CD14-positive monocyte (primary cell): ENCODE results near the gene PKD1L1. TPM values are rescaled to one million over a fixed set of nuclear protein-coding genes. Genes with fewer than 3 reads are reported as not detected.

Source experiments
- DNase-seq, 3 donors: peaks; one replicate each; pipeline ENCODE4 v3.0.0-alpha.2; 2011 to 2022
- H2AFZ ChIP-seq: 2 replicates; pipeline ENCODE4 v1.6.0; 2012; ENCODE audit warnings: mild to moderate bottlenecking, low read depth, low read length, inconsistent platforms; ENCODE audit not compliant: insufficient read depth, poor library complexity, severe bottlenecking
- H3K27ac ChIP-seq, 2 donors: 1 replicate in 1 of 2; 2 replicates in 1 of 2; pipeline ENCODE4 v1.5.1; 2012 to 2013; ENCODE audit warnings: low read length in 2 of 2, control low read depth in 1 of 2, inconsistent platforms in 1 of 2, low read depth in 1 of 2, mild to moderate bottlenecking in 1 of 2
- H3K27me3 ChIP-seq, 2 donors: one replicate each; pipeline versions ENCODE4 v1.6.0 to v1.6.1; 2011 to 2013; ENCODE audit warnings: low read length in 2 of 2; ENCODE audit not compliant: control insufficient read depth in 2 of 2, insufficient read depth in 2 of 2
- H3K36me3 ChIP-seq, 2 donors: replicated peaks in 1 of 2; 1 replicate in 1 of 2; 2 replicates in 1 of 2; pipeline versions ENCODE4 v1.5.1 to v1.6.1; 2012 to 2013; ENCODE audit warnings: low read length in 2 of 2, control low read depth in 1 of 2, inconsistent platforms in 1 of 2, mild to moderate bottlenecking in 1 of 2; ENCODE audit not compliant: insufficient read depth in 2 of 2, control insufficient read depth in 1 of 2
- H3K4me1 ChIP-seq, 2 donors: 1 replicate in 1 of 2; 2 replicates in 1 of 2; pipeline versions ENCODE4 v1.5.1 to v1.6.1; 2012 to 2013; ENCODE audit warnings: low read length in 2 of 2, control low read depth in 1 of 2, inconsistent platforms in 1 of 2, mild to moderate bottlenecking in 1 of 2, moderate library complexity in 1 of 2; ENCODE audit not compliant: insufficient read depth in 2 of 2, control insufficient read depth in 1 of 2
- H3K4me2 ChIP-seq: replicated peaks from 2 replicates; pipeline ENCODE3; 2012; ENCODE audit warnings: low read length, moderate library complexity, mild to moderate bottlenecking; ENCODE audit not compliant: poor library complexity, severe bottlenecking; ENCODE audit errors: extremely low read depth
- H3K4me3 ChIP-seq, 3 experiments: fragments of 200-600 bp in 1 of 3; sonication (generic) in 1 of 3; replicated peaks in 1 of 3; 1 replicate in 2 of 3; 2 replicates in 1 of 3; pipeline ENCODE4 v1.5.1; 2011 to 2013; ENCODE audit warnings: low read length in 3 of 3, mild to moderate bottlenecking in 3 of 3, control low read depth in 2 of 3, low read depth in 2 of 3, inconsistent platforms in 1 of 3, moderate library complexity in 1 of 3
- H3K79me2 ChIP-seq: 2 replicates; pipeline ENCODE4 v1.6.0; 2012; ENCODE audit warnings: mild to moderate bottlenecking, control low read depth, inconsistent platforms, low read length, moderate library complexity; ENCODE audit not compliant: insufficient read depth
- H3K9ac ChIP-seq: 2 replicates; pipeline ENCODE4 v1.6.0; 2017; ENCODE audit warnings: low read length, mild to moderate bottlenecking; ENCODE audit not compliant: insufficient read depth, poor library complexity, severe bottlenecking
- H3K9me3 ChIP-seq, 2 donors: replicated peaks in 1 of 2; 1 replicate in 1 of 2; 2 replicates in 1 of 2; pipeline versions ENCODE4 v1.5.1 to v1.6.1; 2012 to 2013; ENCODE audit warnings: low read length in 2 of 2, control low read depth in 1 of 2; ENCODE audit not compliant: control insufficient read depth in 1 of 2, insufficient read depth in 1 of 2
- H4K20me1 ChIP-seq: 2 replicates; pipeline ENCODE4 v1.6.0; 2012; ENCODE audit warnings: mild to moderate bottlenecking, low read length, control low read depth, moderate library complexity; ENCODE audit not compliant: insufficient read depth
- H3K27ac Mint-ChIP-seq, 7 donors: one replicate each; pipeline ENCODE4 v1.8.0; 2020; ENCODE audit warnings: mild to moderate bottlenecking in 7 of 7, mixed read lengths in 7 of 7, moderate library complexity in 6 of 7, inconsistent platforms in 2 of 7
- H3K27me3 Mint-ChIP-seq, 3 donors: one replicate each; pipeline ENCODE4 v1.8.0; 2021 to 2022; ENCODE audit warnings: low read depth in 3 of 3, mild to moderate bottlenecking in 3 of 3, mixed read lengths in 3 of 3, moderate library complexity in 3 of 3, inconsistent platforms in 1 of 3
- H3K36me3 Mint-ChIP-seq, 2 donors: one replicate each; pipeline ENCODE4 v1.8.0; 2020; ENCODE audit warnings: mixed read lengths in 2 of 2, inconsistent platforms in 1 of 2, mild to moderate bottlenecking in 1 of 2
- H3K4me1 Mint-ChIP-seq: one replicate; pipeline ENCODE4 v1.8.0; 2020; ENCODE audit warnings: mild to moderate bottlenecking, mixed read lengths
- H3K4me3 Mint-ChIP-seq, 2 donors: one replicate each; pipeline ENCODE4 v1.8.0; 2020; ENCODE audit warnings: mild to moderate bottlenecking in 2 of 2, mixed read lengths in 2 of 2, moderate library complexity in 1 of 2
- H3K9me3 Mint-ChIP-seq, 7 donors: one replicate each; pipeline ENCODE4 v1.8.0; 2020 to 2022; ENCODE audit warnings: mixed read lengths in 7 of 7, mild to moderate bottlenecking in 6 of 7, moderate library complexity in 6 of 7, inconsistent platforms in 2 of 7
- WGBS: methylation state at CpG from one replicate; pipeline ENCODE4 v1.1.5; 2013; ENCODE audit warnings: missing lambda C conversion rate; ENCODE audit not compliant: insufficient coverage; 5-methylcytosine and 5-hydroxymethylcytosine counted together
- intact Hi-C, 2 donors: fragments of 100-400 bp; cut with micrococcal nuclease; formaldehyde crosslinking; loops; one replicate each; pipeline versions ENCODE4 v1.15.0 to v1.15.1; 2023
- polyA plus RNA-seq, 3 donors: library from polyadenylated mRNA; depleted of rRNA in 1 of 3; unstranded in 2 of 3; stranded (reverse) in 1 of 3; fragments of 300-500 nt in 2 of 3; fragments of >200 nt in 1 of 3; fragmentation: Illumina TruSeq in 2 of 3; gene quantifications; 1 replicate in 2 of 3; 2 replicates in 1 of 3; pipeline ENCODE4 v1.2.3, GENCODE V29; 2012 to 2021
- TF ChIP-seq, protein P1 (sequence below): fragments of 200-600 bp; IDR thresholded peaks from one replicate; pipeline ENCODE4 v1.8.0; 2022; ENCODE audit warnings: antibody characterized with exemption, mild to moderate bottlenecking

Gene PKD1L1
- polyA plus RNA-seq, 3 donors: 0.19 TPM; not detected in 2

DNA sequence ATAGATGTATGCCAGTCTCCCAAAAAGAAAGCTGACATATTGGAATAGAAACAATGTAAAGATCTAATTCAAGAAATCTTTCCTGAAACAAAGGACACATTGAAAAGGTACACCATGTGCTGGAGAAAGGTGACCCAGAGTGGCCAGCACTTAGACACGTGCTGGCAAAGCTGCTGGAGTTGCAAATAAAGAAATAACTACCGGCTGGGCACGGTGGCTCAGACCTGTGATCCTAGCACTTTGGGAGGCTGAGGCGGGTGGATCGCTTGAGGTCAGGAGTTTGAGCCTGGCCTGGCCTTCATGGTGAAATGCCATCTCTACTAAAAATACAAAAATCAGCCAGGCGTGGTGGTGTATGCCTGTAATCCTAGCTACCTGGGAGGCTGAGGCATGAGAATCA lies 35.9 kb downstream of the PKD1L1 start:
- no peaks in the 10 kb centered on the region for H3K4me1 Mint-ChIP-seq
- TF ChIP-seq, protein P1, sequence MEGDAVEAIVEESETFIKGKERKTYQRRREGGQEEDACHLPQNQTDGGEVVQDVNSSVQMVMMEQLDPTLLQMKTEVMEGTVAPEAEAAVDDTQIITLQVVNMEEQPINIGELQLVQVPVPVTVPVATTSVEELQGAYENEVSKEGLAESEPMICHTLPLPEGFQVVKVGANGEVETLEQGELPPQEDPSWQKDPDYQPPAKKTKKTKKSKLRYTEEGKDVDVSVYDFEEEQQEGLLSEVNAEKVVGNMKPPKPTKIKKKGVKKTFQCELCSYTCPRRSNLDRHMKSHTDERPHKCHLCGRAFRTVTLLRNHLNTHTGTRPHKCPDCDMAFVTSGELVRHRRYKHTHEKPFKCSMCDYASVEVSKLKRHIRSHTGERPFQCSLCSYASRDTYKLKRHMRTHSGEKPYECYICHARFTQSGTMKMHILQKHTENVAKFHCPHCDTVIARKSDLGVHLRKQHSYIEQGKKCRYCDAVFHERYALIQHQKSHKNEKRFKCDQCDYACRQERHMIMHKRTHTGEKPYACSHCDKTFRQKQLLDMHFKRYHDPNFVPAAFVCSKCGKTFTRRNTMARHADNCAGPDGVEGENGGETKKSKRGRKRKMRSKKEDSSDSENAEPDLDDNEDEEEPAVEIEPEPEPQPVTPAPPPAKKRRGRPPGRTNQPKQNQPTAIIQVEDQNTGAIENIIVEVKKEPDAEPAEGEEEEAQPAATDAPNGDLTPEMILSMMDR: no peak
- no peak overlapping the region for H3K9ac ChIP-seq
- 93% methylated on average over 6 of the region's 6 CpGs for WGBS
- no peak overlapping the region for H3K27ac ChIP-seq
- no peaks in the 10 kb centered on the region for H3K9me3 ChIP-seq
- H3K9me3 Mint-ChIP-seq: peaks cover 0 to 9% (median 3%) of the 10 kb centered on the region in 7 donors
- no peak overlapping the region for H3K4me3 Mint-ChIP-seq
- H2AFZ ChIP-seq: no peak overlapping the region
- intact Hi-C loops: no loop called here
- no peaks in the 10 kb centered on the region for H3K36me3 Mint-ChIP-seq
- no peaks in the 10 kb centered on the region for H3K4me1 ChIP-seq
- DNase-seq: no peak
- H3K79me2 ChIP-seq: no peaks in the 10 kb centered on the region
- peaks cover 8 to 14% (median 10%) of the 10 kb centered on the region in 3 donors for H3K27me3 Mint-ChIP-seq
- H3K27ac Mint-ChIP-seq: no peak overlapping the region
- no peaks in the 10 kb centered on the region for H3K36me3 ChIP-seq
- no peaks in the 10 kb centered on the region for H3K27me3 ChIP-seq
- H3K4me3 ChIP-seq: no peak overlapping the region
- no peak overlapping the region for H3K4me2 ChIP-seq
- H4K20me1 ChIP-seq: no peaks in the 10 kb centered on the region

DNA sequence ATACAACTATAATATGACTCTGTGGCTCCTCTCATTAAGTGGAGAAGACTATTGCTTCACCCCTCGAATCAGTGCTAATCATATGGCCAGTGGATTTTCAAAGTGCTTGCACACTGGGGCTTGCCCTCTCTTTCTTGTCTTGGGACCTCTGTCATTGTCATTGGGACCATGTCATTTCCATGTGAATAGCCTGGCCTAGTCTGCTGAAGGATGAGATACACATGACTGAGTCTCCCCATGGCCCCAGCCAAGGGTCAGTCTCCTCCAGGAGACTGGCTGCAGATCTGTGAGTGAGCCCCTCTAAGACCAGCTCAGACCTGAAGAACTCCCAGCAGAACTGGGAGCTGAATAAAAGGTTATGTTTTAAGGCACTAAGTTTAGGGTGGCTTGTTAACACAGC lies 39.5 kb downstream of the PKD1L1 start:
- Histone ChIP-seq H3K79me2 (no peaks in the 10 kb centered on the region), H3K4me1 (no peaks in the 10 kb centered on the region), H2AFZ (no peak overlapping the region), H4K20me1 (no peaks in the 10 kb centered on the region), H3K27me3 (no peaks in the 10 kb centered on the region), H3K27ac (no peak overlapping the region), H3K9ac (no peak overlapping the region), H3K4me2 (no peak overlapping the region), H3K4me3 (no peak overlapping the region), H3K36me3 (no peaks in the 10 kb centered on the region), H3K9me3 (no peaks in the 10 kb centered on the region)
- no peak for DNase-seq
- peak overlapping the region in 1 of 7 donors; percentile 32 for H3K27ac Mint-ChIP-seq
- peaks cover 3 to 6% (median 3%) of the 10 kb centered on the region in 3 donors for H3K27me3 Mint-ChIP-seq
- intact Hi-C loops: no loop called here
- peaks cover 0 to 3% (median 0%) of the 10 kb centered on the region in 7 donors for H3K9me3 Mint-ChIP-seq
- no peaks in the 10 kb centered on the region for H3K4me1 Mint-ChIP-seq
- no peak overlapping the region for H3K4me3 Mint-ChIP-seq
- no peaks in the 10 kb centered on the region for H3K36me3 Mint-ChIP-seq
- 71% methylated on average over 1 of the region's 1 CpG for WGBS
- TF ChIP-seq, protein P1: no peak
